A172 (cell line): Measurements from ENCODE around the gene VAT1L. TPM values are rescaled to one million over a fixed set of nuclear protein-coding genes. Genes with fewer than 3 reads are reported as not detected.

Experiments used
- DNase-seq: peaks from one replicate; pipeline ENCODE4 v3.0.0-alpha.2; 2015; ENCODE audit warnings: low spot score
- total RNA-seq: library from RNA; depleted of rRNA; stranded (reverse); fragments of >200 nt; shearing (Covaris generic); gene quantifications from 2 replicates; pipeline ENCODE4 v1.2.3, GENCODE V29; 2014; rRNA removed

The VAT1L gene
- total RNA-seq, result not detected in 2 replicates

- DNase-seq, result no peak
These were observed at the start of gene VAT1L for GRCh38 chr16:77788181-77789084. VAT1L (plus strand) TSS chr16:77788564; CDS start chr16:77788683, 119 bp downstream.

- DNase-seq, result no peak
These were observed 49.4 kb upstream of the VAT1L start for GRCh38 chr16:77738706-77739558.

- peak; percentile 26 for DNase-seq
These were observed 48.8 kb upstream of the VAT1L start for GRCh38 chr16:77739559-77739892.

- DNase-seq, result no peak
These were observed 44.2 kb upstream of the VAT1L start for GRCh38 chr16:77744141-77744540.

- no peak for DNase-seq
These were observed 42.4 kb upstream of the VAT1L start for GRCh38 chr16:77745972-77746371.

GRCh38 chr16:77748421-77749005 is 39.9 kb upstream of the VAT1L start:
- no peak for DNase-seq

- DNase-seq, result no peak
These were observed 38.9 kb upstream of the VAT1L start for GRCh38 chr16:77749415-77749814.

GRCh38 chr16:77758046-77758445 is 30.3 kb upstream of the VAT1L start:
- no peak for DNase-seq

GRCh38 chr16:77758508-77758907 is 29.9 kb upstream of the VAT1L start:
- no peak for DNase-seq

- DNase-seq, result no peak
These were observed 29.2 kb upstream of the VAT1L start for GRCh38 chr16:77759201-77759600.

- DNase-seq, result no peak
These were observed 28.5 kb upstream of the VAT1L start for GRCh38 chr16:77759821-77760220.

- DNase-seq, result no peak
These were observed 27.6 kb upstream of the VAT1L start for GRCh38 chr16:77760800-77761199.

GRCh38 chr16:77761204-77761603 is 27.2 kb upstream of the VAT1L start:
- DNase-seq, result no peak

GRCh38 chr16:77762262-77762661 is 26.1 kb upstream of the VAT1L start:
- no peak for DNase-seq

GRCh38 chr16:77763994-77764393 is 24.4 kb upstream of the VAT1L start:
- no peak for DNase-seq

- no peak for DNase-seq
These were observed 21.2 kb upstream of the VAT1L start for GRCh38 chr16:77767211-77767610.

- DNase-seq, result no peak
These were observed 20.5 kb upstream of the VAT1L start for GRCh38 chr16:77767826-77768225.

- DNase-seq, result peak; percentile 43
These were observed 12.2 kb upstream of the VAT1L start for GRCh38 chr16:77775911-77776909.

- DNase-seq, result no peak
These were observed 10.6 kb upstream of the VAT1L start for GRCh38 chr16:77777745-77778144.

- peak; percentile 94 for DNase-seq
These were observed 8.0 kb upstream of the VAT1L start for GRCh38 chr16:77780378-77780837.

GRCh38 chr16:77781091-77781490 is 7.3 kb upstream of the VAT1L start:
- no peak for DNase-seq
